HepG2 (cell line): ENCODE data around the gene TPRX1. TPM values are rescaled to one million over a fixed set of nuclear protein-coding genes. Genes with fewer than 3 reads are reported as not detected.
A peak's percentile ranks its signal among the peaks of the same experiment; 100 is the strongest.

Experiments used
- AGO1 ChIP-seq: fragments of 200-400 bp; formaldehyde crosslinking; IDR thresholded peaks from 2 replicates; pipeline ENCODE4 v1.6.1; 2017; ENCODE audit warnings: mild to moderate bottlenecking, low read depth, low read length, moderate library complexity; ENCODE audit not compliant: poor library complexity, severe bottlenecking
- CEBPB ChIP-seq: IDR thresholded peaks from 2 replicates; pipeline ENCODE4 v1.6.1; 2011; ENCODE audit warnings: low read depth, low read length, improper control_type of control experiment, borderline replicate concordance
- GATA4 ChIP-seq: sonication (generic); IDR thresholded peaks from 2 replicates; pipeline ENCODE4 v1.6.1; 2016; ENCODE audit warnings: antibody characterized with exemption, low read depth, borderline replicate concordance
- KMT2B ChIP-seq: IDR thresholded peaks from 2 replicates; pipeline ENCODE4 v1.6.1; 2016; ENCODE audit warnings: missing genetic modification reagents, missing compliant biosample characterization
- PCBP1 ChIP-seq: fragments of 200-400 bp; formaldehyde crosslinking; IDR thresholded peaks from 2 replicates; pipeline ENCODE4 v1.6.1; 2017; ENCODE audit warnings: mild to moderate bottlenecking, low read depth, low read length, borderline replicate concordance
- PHF21A ChIP-seq: sonication (generic); formaldehyde crosslinking; IDR thresholded peaks from 2 replicates; pipeline ENCODE4 v1.5.0; 2020; ENCODE audit warnings: mild to moderate bottlenecking, missing genetic modification reagents
- SCMH1 ChIP-seq: sonication (generic); formaldehyde crosslinking; IDR thresholded peaks from 2 replicates; pipeline ENCODE4 v1.9.0; 2021; ENCODE audit warnings: missing genetic modification reagents, mild to moderate bottlenecking, borderline replicate concordance
- SKIL ChIP-seq: sonication (generic); formaldehyde crosslinking; IDR thresholded peaks from 2 replicates; pipeline ENCODE4 v1.8.0; 2022; ENCODE audit warnings: missing genetic modification reagents, mild to moderate bottlenecking, moderate library complexity, borderline replicate concordance
- SNAPC2 ChIP-seq: sonication (generic); formaldehyde crosslinking; IDR thresholded peaks from 2 replicates; pipeline ENCODE4 v1.8.1; 2022; ENCODE audit warnings: mild to moderate bottlenecking, missing genetic modification reagents
- SRSF4 ChIP-seq: fragments of 200-400 bp; formaldehyde crosslinking; IDR thresholded peaks from one replicate; pipeline ENCODE4 v1.6.1; 2018; ENCODE audit warnings: mild to moderate bottlenecking, low read depth, low read length, moderate library complexity; ENCODE audit not compliant: poor library complexity, severe bottlenecking
- TFDP1 ChIP-seq: IDR thresholded peaks from 2 replicates; pipeline ENCODE4 v1.6.1; 2016; ENCODE audit warnings: missing compliant biosample characterization, missing genetic modification reagents, borderline replicate concordance
- THRA ChIP-seq: sonication (generic); formaldehyde crosslinking; IDR thresholded peaks from 2 replicates; pipeline ENCODE4 v1.4.0; 2020; ENCODE audit warnings: missing genetic modification reagents, borderline replicate concordance
- TP53 ChIP-seq: sonication (generic); formaldehyde crosslinking; conservative IDR thresholded peaks from 2 replicates; pipeline ENCODE4 v1.4.0; 2020; ENCODE audit warnings: missing genetic modification reagents
- ZNF143 ChIP-seq: sonication (generic); formaldehyde crosslinking; IDR thresholded peaks from 2 replicates; pipeline ENCODE4 v1.4.0; 2020; ENCODE audit warnings: missing genetic modification reagents
- ZNF30 ChIP-seq: sonication (generic); formaldehyde crosslinking; IDR thresholded peaks from 2 replicates; pipeline ENCODE4 v1.5.0; 2020; ENCODE audit warnings: mild to moderate bottlenecking, missing genetic modification reagents
- ZNF343 ChIP-seq: sonication (generic); formaldehyde crosslinking; IDR thresholded peaks from 2 replicates; pipeline ENCODE4 v1.4.0; 2020; ENCODE audit warnings: mild to moderate bottlenecking, missing genetic modification reagents
- ZNF577 ChIP-seq: sonication (generic); formaldehyde crosslinking; IDR thresholded peaks from 2 replicates; pipeline ENCODE4 v1.4.0; 2020; ENCODE audit warnings: mild to moderate bottlenecking, low read depth, missing genetic modification reagents, borderline replicate concordance
- ZNF7 ChIP-seq: IDR thresholded peaks from 2 replicates; pipeline ENCODE4 v1.6.1; 2016; ENCODE audit warnings: missing biosample characterization, missing genetic modification reagents
- polyA plus RNA-seq, 8 experiments: library from polyadenylated mRNA; depleted of rRNA in 3 of 8; stranded (reverse) in 7 of 8; unstranded in 1 of 8; fragments of >200 nt; fragmentation: Illumina TruSeq in 4 of 8; extraction: Trizol in 4 of 8; gene quantifications; 2 replicates each; pipeline versions ENCODE4 v1.2.1 to v1.2.3, GENCODE V29; 2011 to 2016; ENCODE audit warnings: low read depth in 4 of 8, missing spikeins in 1 of 8, mixed read lengths in 1 of 8; ENCODE audit not compliant: insufficient read depth in 1 of 8
- total RNA-seq, 5 experiments: library from RNA; depleted of rRNA; stranded (reverse); fragments of >200 nt; fragmentation: Illumina TruSeq; extraction: Trizol; gene quantifications; 2 replicates each; pipeline ENCODE4 v1.2.3, GENCODE V29; 2016; ENCODE audit warnings: low read depth in 1 of 5
- TF ChIP-seq, protein P1 (sequence below): sonication (generic); formaldehyde crosslinking; IDR thresholded peaks from 2 replicates; pipeline ENCODE4 v1.4.0; 2020; ENCODE audit warnings: mild to moderate bottlenecking, missing genetic modification reagents
- TF ChIP-seq, protein P2 (sequence below): IDR thresholded peaks from 2 replicates; pipeline ENCODE4 v1.6.1; 2016; ENCODE audit warnings: missing compliant biosample characterization, missing genetic modification reagents, borderline replicate concordance

TPRX1 gene
- total and polyA plus RNA-seq, 2 of the 13 experiments (the other 11 are each of a cell fraction or from before 2014, with no cell fraction given), result not detected

- no peak for TF ChIP-seq CEBPB
- TF ChIP-seq SNAPC2 (CRISPR knock-in tag), result no peak
- TF ChIP-seq ZNF143 (CRISPR knock-in tag), result peak; percentile 36; the same call in 1 of the 2 replicates
- peak; percentile 23; the same call in 1 of the 2 replicates for TF ChIP-seq TP53 (CRISPR knock-in tag)
- TF ChIP-seq, protein P1, sequence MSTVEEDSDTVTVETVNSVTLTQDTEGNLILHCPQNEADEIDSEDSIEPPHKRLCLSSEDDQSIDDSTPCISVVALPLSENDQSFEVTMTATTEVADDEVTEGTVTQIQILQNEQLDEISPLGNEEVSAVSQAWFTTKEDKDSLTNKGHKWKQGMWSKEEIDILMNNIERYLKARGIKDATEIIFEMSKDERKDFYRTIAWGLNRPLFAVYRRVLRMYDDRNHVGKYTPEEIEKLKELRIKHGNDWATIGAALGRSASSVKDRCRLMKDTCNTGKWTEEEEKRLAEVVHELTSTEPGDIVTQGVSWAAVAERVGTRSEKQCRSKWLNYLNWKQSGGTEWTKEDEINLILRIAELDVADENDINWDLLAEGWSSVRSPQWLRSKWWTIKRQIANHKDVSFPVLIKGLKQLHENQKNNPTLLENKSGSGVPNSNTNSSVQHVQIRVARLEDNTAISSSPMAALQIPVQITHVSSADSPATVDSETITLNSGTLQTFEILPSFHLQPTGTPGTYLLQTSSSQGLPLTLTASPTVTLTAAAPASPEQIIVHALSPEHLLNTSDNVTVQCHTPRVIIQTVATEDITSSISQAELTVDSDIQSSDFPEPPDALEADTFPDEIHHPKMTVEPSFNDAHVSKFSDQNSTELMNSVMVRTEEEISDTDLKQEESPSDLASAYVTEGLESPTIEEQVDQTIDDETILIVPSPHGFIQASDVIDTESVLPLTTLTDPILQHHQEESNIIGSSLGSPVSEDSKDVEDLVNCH, result no peak
- TF ChIP-seq KMT2B (CRISPR knock-in tag), result no peak; the same call in 1 of the 2 replicates
- no peak for TF ChIP-seq ZNF7 (CRISPR knock-in tag)
- TF ChIP-seq SRSF4, result no peak
- no peak for TF ChIP-seq SKIL (CRISPR knock-in tag)
- TF ChIP-seq AGO1, result peak; percentile 23
- TF ChIP-seq THRA, result no peak
- TF ChIP-seq ZNF343, result no peak
- no peak for TF ChIP-seq PHF21A (CRISPR knock-in tag)
- TF ChIP-seq GATA4, result 0 out of 2 replicates have a peak, but pooled peaks have one; percentile 21
- TF ChIP-seq, protein P2, sequence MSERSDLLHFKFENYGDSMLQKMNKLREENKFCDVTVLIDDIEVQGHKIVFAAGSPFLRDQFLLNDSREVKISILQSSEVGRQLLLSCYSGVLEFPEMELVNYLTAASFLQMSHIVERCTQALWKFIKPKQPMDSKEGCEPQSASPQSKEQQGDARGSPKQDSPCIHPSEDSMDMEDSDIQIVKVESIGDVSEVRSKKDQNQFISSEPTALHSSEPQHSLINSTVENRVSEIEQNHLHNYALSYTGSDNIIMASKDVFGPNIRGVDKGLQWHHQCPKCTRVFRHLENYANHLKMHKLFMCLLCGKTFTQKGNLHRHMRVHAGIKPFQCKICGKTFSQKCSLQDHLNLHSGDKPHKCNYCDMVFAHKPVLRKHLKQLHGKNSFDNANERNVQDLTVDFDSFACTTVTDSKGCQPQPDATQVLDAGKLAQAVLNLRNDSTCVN (CRISPR knock-in tag), result peak; percentile 28; the same call in 1 of the 2 replicates
- peak; percentile 88 for TF ChIP-seq PCBP1
- TF ChIP-seq ZNF30 (CRISPR knock-in tag), result no peak
- TF ChIP-seq TFDP1, result peak; percentile 70
- TF ChIP-seq ZNF577 (CRISPR knock-in tag), result no peak
- TF ChIP-seq SCMH1 (CRISPR knock-in tag), result no peak
Measured at GRCh38 chr19:47778049-47778953, 26.1 kb downstream of the TPRX1 start, which contains the start of gene SELENOW (continued).
